ENCODE results near the gene EYA3.

Gene EYA3, protein sequence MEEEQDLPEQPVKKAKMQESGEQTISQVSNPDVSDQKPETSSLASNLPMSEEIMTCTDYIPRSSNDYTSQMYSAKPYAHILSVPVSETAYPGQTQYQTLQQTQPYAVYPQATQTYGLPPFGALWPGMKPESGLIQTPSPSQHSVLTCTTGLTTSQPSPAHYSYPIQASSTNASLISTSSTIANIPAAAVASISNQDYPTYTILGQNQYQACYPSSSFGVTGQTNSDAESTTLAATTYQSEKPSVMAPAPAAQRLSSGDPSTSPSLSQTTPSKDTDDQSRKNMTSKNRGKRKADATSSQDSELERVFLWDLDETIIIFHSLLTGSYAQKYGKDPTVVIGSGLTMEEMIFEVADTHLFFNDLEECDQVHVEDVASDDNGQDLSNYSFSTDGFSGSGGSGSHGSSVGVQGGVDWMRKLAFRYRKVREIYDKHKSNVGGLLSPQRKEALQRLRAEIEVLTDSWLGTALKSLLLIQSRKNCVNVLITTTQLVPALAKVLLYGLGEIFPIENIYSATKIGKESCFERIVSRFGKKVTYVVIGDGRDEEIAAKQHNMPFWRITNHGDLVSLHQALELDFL

GRCh38 chr1:28088168-28088961, at the start of gene EYA3:
Gene EYA3 (minus strand): TSS chr1:28088610. CDS start chr1:28058026, 30,584 bp downstream.
- Mint-ChIP-seq H3K4me1 (ENCODE audit: low read depth) (peaks cover 40% of the 10 kb centered on the region), H3K4me3 (peak within 1 kb of the TSS; percentile 94), H3K36me3 (ENCODE audit: low read depth) (peaks cover 13% of the 10 kb centered on the region), H3K9me3 (no peaks in the 10 kb centered on the region), H3K27ac (peak within 1 kb of the TSS; percentile 97), H3K27me3 (peaks cover 2% of the 10 kb centered on the region)
- peak; percentile 100 for DNase-seq

- H3K4me3 Mint-ChIP-seq = no peak overlapping the region
- H3K9me3 Mint-ChIP-seq = no peaks in the 10 kb centered on the region
- no peaks in the 10 kb centered on the region for H3K36me3 Mint-ChIP-seq (ENCODE audit: low read depth)
- H3K4me1 Mint-ChIP-seq (ENCODE audit: low read depth) = peaks cover 13% of the 10 kb centered on the region
- H3K27me3 Mint-ChIP-seq = peaks cover 49% of the 10 kb centered on the region
- no peak for DNase-seq
- H3K27ac Mint-ChIP-seq = no peak overlapping the region
Measured at GRCh38 chr1:28136922-28137613, 48.7 kb upstream of the EYA3 start.

- Mint-ChIP-seq H3K9me3 (no peaks in the 10 kb centered on the region), H3K4me3 (no peak overlapping the region), H3K36me3 (ENCODE audit: low read depth) (no peaks in the 10 kb centered on the region), H3K27me3 (peaks cover 45% of the 10 kb centered on the region), H3K27ac (no peak overlapping the region), H3K4me1 (ENCODE audit: low read depth) (peaks cover 13% of the 10 kb centered on the region)
- DNase-seq = no peak
Measured at GRCh38 chr1:28136169-28136921, 47.9 kb upstream of the EYA3 start.

DNA sequence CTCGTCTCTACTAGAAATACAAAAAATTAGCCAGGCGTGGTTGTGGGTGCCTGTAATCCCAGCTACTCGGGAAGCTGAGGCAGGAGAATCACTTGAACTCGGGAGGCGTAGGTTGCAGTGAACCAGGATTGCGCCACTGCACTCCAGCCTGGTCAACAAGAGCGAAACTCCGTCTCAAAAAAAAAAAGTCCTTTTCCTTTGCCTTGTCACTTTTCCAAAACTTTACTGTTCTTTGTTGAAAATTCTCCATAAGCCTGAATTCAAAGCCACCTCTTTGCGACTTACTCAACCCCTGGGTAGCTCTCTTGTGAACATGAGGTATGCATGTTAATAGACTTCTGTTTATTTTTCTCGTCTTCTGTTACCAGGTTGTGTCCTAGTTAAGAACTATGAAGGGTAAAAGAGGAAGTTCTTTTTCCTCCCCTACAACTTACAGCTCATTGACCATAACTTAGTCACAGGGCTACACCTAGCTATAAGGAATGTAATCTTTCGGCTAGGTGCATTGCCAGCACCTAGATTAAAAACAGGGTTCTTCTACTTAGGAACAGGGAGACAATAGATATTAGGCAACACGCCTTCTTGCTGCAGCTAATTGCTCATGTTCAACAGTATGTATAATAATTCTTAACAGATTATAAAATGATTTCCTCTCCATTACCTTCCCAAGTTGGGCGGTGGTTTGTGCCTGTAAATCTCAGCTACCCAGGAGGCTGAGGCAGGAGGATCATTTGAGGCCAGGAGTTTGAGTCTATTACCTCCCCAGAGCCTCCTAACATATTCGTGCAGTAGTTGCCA, 47.2 kb upstream of the EYA3 start:
- Mint-ChIP-seq H3K27ac (no peak overlapping the region), H3K27me3 (peaks cover 40% of the 10 kb centered on the region), H3K9me3 (no peaks in the 10 kb centered on the region), H3K4me3 (no peak overlapping the region), H3K36me3 (ENCODE audit: low read depth) (no peaks in the 10 kb centered on the region), H3K4me1 (ENCODE audit: low read depth) (peaks cover 13% of the 10 kb centered on the region)
- no peak for DNase-seq

GRCh38 chr1:28134651-28135207, 46.3 kb upstream of the EYA3 start:
- no peaks in the 10 kb centered on the region for H3K36me3 Mint-ChIP-seq (ENCODE audit: low read depth)
- H3K4me3 Mint-ChIP-seq = no peak overlapping the region
- peaks cover 13% of the 10 kb centered on the region for H3K4me1 Mint-ChIP-seq (ENCODE audit: low read depth)
- no peaks in the 10 kb centered on the region for H3K9me3 Mint-ChIP-seq
- no peak for DNase-seq
- peaks cover 41% of the 10 kb centered on the region for H3K27me3 Mint-ChIP-seq
- no peak overlapping the region for H3K27ac Mint-ChIP-seq

DNA sequence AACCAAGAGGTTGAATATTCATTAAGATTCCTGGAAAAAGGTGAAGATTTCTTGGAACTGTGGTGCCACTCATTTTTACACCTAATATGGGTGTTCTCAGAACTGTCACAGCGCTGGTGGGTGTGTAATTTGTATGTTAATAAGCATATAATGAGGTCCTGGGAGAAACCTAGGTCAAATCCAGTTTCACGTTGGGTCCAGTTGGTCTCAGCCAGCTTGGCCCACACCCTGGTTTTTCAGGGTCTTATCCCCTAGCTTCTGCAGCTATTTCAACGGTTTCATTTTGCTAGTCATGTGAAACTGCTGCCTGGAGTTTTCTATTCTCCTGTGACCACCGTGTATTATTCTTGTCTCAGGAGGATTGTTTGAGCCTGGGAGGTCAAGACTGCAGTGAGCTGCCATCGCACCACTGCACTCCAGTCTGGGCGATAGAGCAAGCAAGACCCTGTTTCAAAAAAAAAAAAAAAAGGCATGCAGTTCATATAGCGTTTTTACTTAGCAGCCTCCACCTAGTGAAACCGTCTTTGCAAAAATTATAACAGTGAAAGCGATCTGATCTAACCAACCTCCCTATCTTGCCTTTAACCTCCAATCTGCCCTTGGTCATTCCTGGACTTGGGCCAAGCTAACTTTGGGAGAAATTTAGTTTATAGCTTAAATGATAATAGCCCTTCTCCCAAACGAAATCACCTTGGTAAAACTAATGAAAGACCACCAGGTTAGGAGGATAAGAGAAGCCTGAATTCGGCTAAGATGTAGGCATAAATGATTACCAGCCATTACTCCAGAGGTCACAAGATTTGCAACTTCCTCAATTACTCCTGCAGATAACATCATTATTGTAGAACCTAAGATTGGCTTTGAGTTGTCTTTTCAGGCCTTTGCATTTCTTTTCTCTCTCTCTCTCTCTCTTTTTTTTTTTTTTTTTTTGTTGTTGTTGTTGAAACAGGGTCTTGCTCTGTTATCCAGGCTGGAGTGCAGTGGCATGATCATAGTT, 44.1 kb upstream of the EYA3 start:
- peaks cover 6% of the 10 kb centered on the region for H3K4me1 Mint-ChIP-seq (ENCODE audit: low read depth)

DNA sequence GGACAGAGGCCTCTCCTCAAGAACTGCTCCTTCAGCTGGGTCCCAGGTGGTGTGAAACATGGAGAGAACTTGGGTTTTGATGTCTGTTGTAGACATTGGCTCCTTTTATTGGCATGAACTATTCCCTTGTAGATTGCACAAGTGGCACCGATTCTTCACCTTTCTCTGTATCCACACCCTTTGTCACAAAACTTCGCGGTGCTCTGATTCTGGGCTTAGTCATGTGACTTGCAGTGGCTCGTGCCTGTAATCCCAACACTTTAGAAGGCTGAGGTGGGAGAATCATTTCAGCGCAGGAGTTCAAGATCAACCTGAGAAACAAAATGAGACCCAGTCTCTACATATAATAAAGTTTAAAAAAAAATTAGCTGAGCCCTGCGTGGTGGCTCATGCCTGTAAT, 42.5 kb upstream of the EYA3 start:
- Mint-ChIP-seq H3K4me3 (no peak overlapping the region), H3K36me3 (ENCODE audit: low read depth) (no peaks in the 10 kb centered on the region), H3K9me3 (no peaks in the 10 kb centered on the region), H3K27ac (no peak overlapping the region), H3K27me3 (peaks cover 41% of the 10 kb centered on the region), H3K4me1 (ENCODE audit: low read depth) (no peaks in the 10 kb centered on the region)
- DNase-seq = no peak

More for the DNA sequence above, 44.1 kb upstream of the EYA3 start:
- Mint-ChIP-seq H3K27ac (no peak overlapping the region), H3K4me3 (no peak overlapping the region), H3K9me3 (no peaks in the 10 kb centered on the region), H3K36me3 (ENCODE audit: low read depth) (no peaks in the 10 kb centered on the region), H3K27me3 (peaks cover 39% of the 10 kb centered on the region)
- DNase-seq = no peak

GRCh38 chr1:28129150-28129549, 40.7 kb upstream of the EYA3 start:
- no peaks in the 10 kb centered on the region for H3K9me3 Mint-ChIP-seq
- H3K4me1 Mint-ChIP-seq (ENCODE audit: low read depth) = no peaks in the 10 kb centered on the region
- H3K36me3 Mint-ChIP-seq (ENCODE audit: low read depth) = no peaks in the 10 kb centered on the region
- H3K27me3 Mint-ChIP-seq = peaks cover 33% of the 10 kb centered on the region
- H3K27ac Mint-ChIP-seq = no peak overlapping the region
- DNase-seq = no peak
- no peak overlapping the region for H3K4me3 Mint-ChIP-seq

DNA sequence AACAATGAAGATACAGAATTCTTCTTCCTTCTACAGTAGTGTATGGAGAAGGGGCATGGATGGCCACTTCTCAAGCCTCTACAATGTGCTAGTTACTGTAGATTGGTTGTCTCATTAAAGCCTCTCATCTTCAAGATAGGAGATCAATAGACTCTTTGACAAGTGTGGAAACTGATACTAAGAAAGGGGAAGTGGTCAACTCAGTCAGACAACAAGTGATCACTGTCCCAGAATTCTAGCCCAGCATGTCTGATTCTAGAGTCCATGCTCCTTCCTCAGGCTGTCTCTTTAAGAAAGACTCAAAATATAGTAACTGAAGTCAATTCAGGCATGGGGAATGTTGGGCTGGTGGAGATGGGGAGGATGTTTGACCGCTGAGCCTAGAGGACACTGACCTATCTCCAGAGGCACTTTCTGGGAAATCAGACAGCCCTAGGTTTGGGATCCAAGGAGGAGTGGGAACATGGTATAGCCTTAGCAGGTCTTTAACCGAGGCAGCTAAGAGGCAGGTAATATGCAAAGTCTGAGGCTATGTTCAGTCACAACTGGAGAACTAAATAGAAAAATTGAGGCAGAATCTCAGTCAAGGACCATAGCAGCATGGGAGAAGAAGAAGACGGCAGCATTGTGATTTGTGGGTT, 39.3 kb upstream of the EYA3 start:
- no peak for DNase-seq
- Mint-ChIP-seq H3K27me3 (peaks cover 35% of the 10 kb centered on the region), H3K4me1 (ENCODE audit: low read depth) (no peaks in the 10 kb centered on the region), H3K36me3 (ENCODE audit: low read depth) (no peaks in the 10 kb centered on the region), H3K9me3 (no peaks in the 10 kb centered on the region), H3K4me3 (no peak overlapping the region), H3K27ac (no peak overlapping the region)

- Mint-ChIP-seq H3K27ac (no peak overlapping the region), H3K9me3 (no peaks in the 10 kb centered on the region), H3K36me3 (ENCODE audit: low read depth) (no peaks in the 10 kb centered on the region), H3K4me1 (ENCODE audit: low read depth) (no peaks in the 10 kb centered on the region), H3K27me3 (peaks cover 35% of the 10 kb centered on the region), H3K4me3 (no peak overlapping the region)
- no peak for DNase-seq
Measured at GRCh38 chr1:28126783-28127490, 38.5 kb upstream of the EYA3 start.

- Mint-ChIP-seq H3K4me3 (no peak overlapping the region), H3K4me1 (ENCODE audit: low read depth) (no peaks in the 10 kb centered on the region), H3K9me3 (no peaks in the 10 kb centered on the region), H3K36me3 (ENCODE audit: low read depth) (no peaks in the 10 kb centered on the region), H3K27ac (no peak overlapping the region), H3K27me3 (peaks cover 35% of the 10 kb centered on the region)
- DNase-seq = no peak
Measured at GRCh38 chr1:28126212-28126611, 37.8 kb upstream of the EYA3 start.

All from activated T-cell treated with anti-CD3 and anti-CD28 coated beads, Interleukin-2, amount 50 U/mL, for 24 hours (primary cell).